ENCODE measurements around the gene TTC21A.

TTC21A gene

DNA sequence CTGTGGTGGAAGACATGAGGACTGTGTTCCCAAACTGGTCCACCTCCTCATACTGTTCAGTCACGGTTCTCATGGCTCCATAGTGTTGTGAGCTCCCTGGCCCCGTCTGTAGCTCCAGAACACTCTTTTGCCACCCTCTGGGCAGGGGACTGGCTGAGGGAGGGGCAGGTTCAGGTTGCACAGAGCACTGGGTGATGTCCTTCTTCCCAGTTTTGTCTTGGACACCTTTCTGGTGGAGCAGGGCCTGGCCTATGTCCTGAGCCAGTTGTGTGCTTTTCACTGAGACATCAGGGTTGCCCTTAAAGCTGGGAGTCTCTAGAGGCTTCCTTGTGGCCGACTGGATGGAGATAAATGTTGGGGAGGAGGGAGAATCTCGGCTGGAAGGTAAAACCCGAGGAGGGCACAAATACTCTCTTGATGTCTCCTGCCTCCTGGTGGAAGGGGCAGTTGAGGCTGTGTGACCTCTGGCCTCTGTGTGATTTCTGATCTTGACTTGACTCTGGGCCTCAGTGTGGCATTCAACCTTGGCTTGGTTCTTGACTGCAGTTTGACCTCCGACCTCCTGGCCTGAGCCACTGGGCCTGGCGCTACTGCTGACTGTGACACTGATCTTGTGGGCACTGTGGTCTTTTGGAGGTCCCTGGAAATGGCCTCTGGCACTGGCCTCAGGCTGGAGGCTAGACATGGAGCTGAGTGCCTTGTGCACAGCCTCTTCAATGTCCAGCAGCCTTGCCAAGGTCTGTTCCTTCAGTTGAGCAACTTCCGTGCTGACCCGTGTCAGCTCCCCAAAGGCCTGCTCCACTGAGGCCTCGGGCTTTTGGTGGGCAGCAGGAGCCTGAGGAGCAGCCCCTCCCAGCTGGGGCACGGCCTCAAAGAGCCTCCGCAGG, 76.8 kb downstream of the TTC21A start:
- no peak for DNase-seq

DNA sequence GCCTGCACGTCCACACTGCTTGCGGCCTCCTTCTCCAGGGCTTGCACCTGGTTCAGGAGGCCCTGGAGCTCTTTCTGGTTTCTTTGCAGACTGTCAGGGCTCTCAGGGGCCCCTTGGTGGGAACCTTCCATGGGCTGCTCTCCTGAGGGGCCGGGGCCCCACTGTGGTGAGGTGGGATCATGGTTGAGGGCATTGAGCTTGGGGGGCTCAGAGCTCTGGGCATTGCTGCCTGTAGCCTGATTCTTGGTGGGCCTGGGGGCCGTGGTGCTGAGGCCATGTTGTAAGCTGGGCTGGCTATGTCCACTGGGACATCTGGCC, 77.4 kb downstream of the TTC21A start:
- no peak for DNase-seq

DNA sequence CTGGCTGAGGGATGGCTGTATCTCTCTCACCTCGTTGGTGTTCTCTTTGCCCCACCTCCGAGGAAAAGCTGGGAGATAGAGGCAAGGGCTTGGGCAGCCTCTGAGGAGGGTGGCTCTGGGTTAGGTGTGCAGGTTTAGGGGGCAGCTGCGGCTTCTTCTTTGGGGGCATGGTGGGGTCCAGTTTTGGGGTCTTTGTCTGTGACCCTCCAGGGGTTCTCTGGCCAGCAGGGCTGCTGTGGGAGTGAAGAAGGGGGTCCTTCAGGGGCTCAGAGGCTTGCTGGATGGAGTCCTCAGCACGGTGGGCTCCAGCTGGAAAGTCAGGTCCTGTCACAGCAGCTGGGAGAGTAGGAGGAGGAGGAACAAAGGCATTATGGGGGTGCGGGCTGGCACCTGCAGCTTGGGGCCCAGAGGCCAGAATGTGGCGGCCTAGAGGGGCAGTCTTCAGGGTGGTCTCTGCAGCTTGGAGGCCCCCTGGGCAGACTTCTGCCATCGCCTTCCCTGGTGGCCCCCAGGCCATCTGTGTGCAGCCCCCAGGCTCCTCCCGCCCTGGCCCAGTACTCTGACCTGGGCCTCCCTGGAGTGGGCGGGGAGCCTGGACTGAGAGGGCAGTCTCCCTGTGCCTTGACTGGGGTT, 78.0 kb downstream of the TTC21A start:
- no peak for DNase-seq

DNA sequence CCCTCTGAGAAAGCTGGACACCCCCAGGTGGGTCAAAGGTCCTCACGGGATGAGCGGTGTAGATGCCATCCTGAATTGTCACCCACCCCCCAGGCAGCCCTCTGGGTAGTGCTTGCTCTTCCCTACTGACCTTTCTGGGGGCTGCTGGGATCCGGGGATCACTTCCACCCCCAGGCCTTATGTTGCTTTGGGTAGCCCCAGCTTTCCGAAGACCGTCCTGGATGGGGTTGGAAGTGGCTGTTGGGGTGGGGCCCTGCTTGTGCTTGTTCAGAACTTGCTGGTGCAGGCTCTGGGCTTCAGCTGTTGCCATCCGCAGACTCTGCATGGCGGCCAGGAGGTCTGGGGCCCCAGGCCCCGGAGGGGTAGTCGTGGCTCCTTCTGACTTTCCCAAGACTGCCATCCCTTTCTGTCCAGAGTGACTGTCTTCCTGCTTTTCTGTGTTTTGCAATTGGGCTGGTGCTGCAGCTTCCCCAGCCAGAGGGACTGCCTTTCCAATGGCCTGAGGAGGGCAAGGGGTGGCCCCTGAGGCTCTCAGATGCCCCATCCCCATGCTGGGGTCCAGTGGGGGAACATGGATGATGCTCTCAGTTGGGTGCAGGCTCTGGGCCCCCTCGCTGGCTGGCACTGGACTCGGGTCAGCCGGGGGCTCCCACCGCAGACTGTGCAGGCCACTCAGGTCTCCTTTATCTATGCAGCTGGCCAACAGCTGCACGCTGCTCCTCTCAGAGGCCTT, 78.6 kb downstream of the TTC21A start:
- DNase-seq = no peak

DNA sequence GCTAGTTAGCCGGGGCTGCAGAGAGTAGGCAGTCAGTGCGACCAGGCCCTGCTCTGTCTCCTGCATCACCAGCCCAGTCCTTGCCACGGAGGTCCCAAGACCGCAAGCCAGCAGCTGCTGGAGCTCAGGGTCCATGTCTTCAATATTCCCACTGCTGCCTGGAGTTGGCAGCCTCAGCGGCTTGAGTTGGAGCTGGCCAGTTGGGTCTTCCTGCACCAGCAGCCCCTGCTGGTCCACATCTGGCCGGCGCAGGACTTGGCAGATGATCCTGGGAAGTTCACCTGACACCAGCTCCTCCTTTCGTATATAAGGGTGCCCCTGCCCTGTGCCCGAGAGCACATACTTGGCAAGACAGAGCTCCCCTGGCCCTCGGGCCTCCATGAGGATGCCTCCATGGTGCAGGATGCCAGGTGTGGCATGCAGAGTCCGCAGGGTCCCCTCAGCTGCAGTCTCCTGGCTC, 79.2 kb downstream of the TTC21A start:
- DNase-seq = no peak

DNA sequence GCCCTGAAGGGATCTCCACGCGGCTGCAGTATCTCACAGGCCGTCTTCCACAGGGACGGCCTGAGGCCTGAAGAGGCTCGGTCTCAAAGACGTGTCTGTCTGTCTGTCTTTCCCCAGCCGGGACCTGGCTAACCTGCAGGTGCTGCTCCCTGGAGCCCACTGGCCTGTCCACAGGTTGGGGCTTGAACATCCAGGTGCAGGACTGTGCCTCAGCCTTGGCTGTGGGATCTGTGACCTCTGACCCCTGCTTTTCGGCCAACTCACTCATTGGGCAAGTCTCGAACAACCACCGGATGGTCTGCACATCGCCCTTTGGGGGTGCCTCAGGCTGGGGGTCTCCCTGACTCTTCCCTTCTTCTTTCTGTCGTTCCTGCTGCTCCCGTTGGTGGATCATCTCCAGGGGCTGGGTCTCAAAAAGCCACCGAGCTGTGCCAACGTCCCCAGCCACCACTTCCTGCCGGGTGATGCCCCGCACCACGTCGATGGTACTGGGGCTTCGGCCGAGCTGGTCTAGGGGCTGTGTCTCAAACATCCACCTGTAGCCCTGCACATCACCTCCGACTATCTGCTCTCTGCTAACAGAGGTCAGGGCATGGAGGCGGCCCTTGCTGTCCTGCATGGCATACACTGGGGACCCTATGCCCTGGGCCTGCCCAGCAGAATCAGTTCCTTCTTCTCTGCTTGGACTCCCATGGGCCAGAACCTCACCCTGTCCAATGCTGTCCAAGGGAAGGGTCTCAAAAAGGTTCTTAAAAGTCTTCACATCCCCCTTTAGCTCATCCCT, 80.1 kb downstream of the TTC21A start:
- DNase-seq = no peak

Data from activated CD4-positive, alpha-beta T cell treated with anti-CD3 and anti-CD28 coated beads, Interleukin-2, amount 50 U/mL, for 16 hours (primary cell).